WERI-Rb-1 (cell line): Measurements from ENCODE around the gene NEK10.

Experiments used
- DNase-seq: peaks from one replicate; pipeline ENCODE4 v3.0.0-alpha.2; 2020
- H3K27ac ChIP-seq: fragments of 250-450 bp; sonication (Bioruptor Pico); 2 replicates; pipeline ENCODE4 v1.5.1; 2020; ENCODE audit warnings: mild to moderate bottlenecking, moderate library complexity
- H3K27me3 ChIP-seq: fragments of 250-450 bp; sonication (Bioruptor Pico); 2 replicates; pipeline ENCODE4 v1.5.1; 2021; ENCODE audit warnings: mild to moderate bottlenecking, low read depth, moderate library complexity; ENCODE audit not compliant: insufficient read depth, severe bottlenecking
- H3K36me3 ChIP-seq: fragments of 250-450 bp; sonication (Bioruptor Pico); 2 replicates; pipeline ENCODE4 v1.5.1; 2020; ENCODE audit warnings: mild to moderate bottlenecking, moderate library complexity
- H3K4me3 ChIP-seq: 2 replicates; pipeline ENCODE4 v1.5.1; 2011; ENCODE audit warnings: low read depth, mild to moderate bottlenecking, control low read depth, low read length
- H3K9me3 ChIP-seq: fragments of 250-450 bp; sonication (Bioruptor Pico); 2 replicates; pipeline ENCODE4 v1.5.1; 2021; ENCODE audit warnings: mild to moderate bottlenecking, moderate library complexity; ENCODE audit not compliant: severe bottlenecking
- CTCF ChIP-seq: IDR thresholded peaks from 2 replicates; pipeline ENCODE4 v1.5.1; 2011; ENCODE audit warnings: low read depth, mild to moderate bottlenecking, control low read depth, inconsistent platforms, low read length

The NEK10 gene

GRCh38 chr3:27146786-27147185 is 222.4 kb downstream of the NEK10 start:
- Histone ChIP-seq H3K27me3 (no peaks in the 10 kb centered on the region), H3K36me3 (no peaks in the 10 kb centered on the region), H3K4me3 (no peak overlapping the region), H3K27ac (no peak overlapping the region), H3K9me3 (no peaks in the 10 kb centered on the region)
- TF ChIP-seq CTCF = no peak
- no peak for DNase-seq

- no peaks in the 10 kb centered on the region for H3K27me3 ChIP-seq
- no peaks in the 10 kb centered on the region for H3K9me3 ChIP-seq
- no peaks in the 10 kb centered on the region for H3K36me3 ChIP-seq
- no peak for TF ChIP-seq CTCF
- H3K4me3 ChIP-seq = no peak overlapping the region
- no peak overlapping the region for H3K27ac ChIP-seq
- DNase-seq = no peak
These were observed 223.5 kb downstream of the NEK10 start for GRCh38 chr3:27145719-27146118.

- DNase-seq = no peak
- Histone ChIP-seq H3K27me3 (no peaks in the 10 kb centered on the region), H3K9me3 (no peaks in the 10 kb centered on the region), H3K27ac (no peak overlapping the region), H3K4me3 (no peak overlapping the region), H3K36me3 (no peaks in the 10 kb centered on the region)
- TF ChIP-seq CTCF = 0 out of 2 replicates have a peak, but pooled peaks have one; percentile 3
These were observed 227.5 kb downstream of the NEK10 start for GRCh38 chr3:27141668-27142067.

GRCh38 chr3:27138562-27138961 is 230.6 kb downstream of the NEK10 start:
- H3K9me3 ChIP-seq = no peaks in the 10 kb centered on the region
- no peaks in the 10 kb centered on the region for H3K27me3 ChIP-seq
- no peak for DNase-seq
- no peak overlapping the region for H3K4me3 ChIP-seq
- no peak for TF ChIP-seq CTCF
- H3K27ac ChIP-seq = no peak overlapping the region
- no peaks in the 10 kb centered on the region for H3K36me3 ChIP-seq

GRCh38 chr3:27138005-27138404 is 231.2 kb downstream of the NEK10 start:
- no peak overlapping the region for H3K4me3 ChIP-seq
- no peak for TF ChIP-seq CTCF
- no peaks in the 10 kb centered on the region for H3K27me3 ChIP-seq
- no peak for DNase-seq
- no peak overlapping the region for H3K27ac ChIP-seq
- H3K36me3 ChIP-seq = no peaks in the 10 kb centered on the region
- no peaks in the 10 kb centered on the region for H3K9me3 ChIP-seq

- H3K27me3 ChIP-seq = no peaks in the 10 kb centered on the region
- H3K27ac ChIP-seq = no peak overlapping the region
- no peaks in the 10 kb centered on the region for H3K9me3 ChIP-seq
- peak; percentile 65 for DNase-seq
- TF ChIP-seq CTCF = peak; percentile 88
- H3K4me3 ChIP-seq = no peak overlapping the region
- H3K36me3 ChIP-seq = no peaks in the 10 kb centered on the region
These were observed 234.9 kb downstream of the NEK10 start for GRCh38 chr3:27134171-27134796.
